AG09309 (cell line): ENCODE data around the gene ZYX.
"Not testable (repeated sequence)": the region's sequence is repeated elsewhere in the genome, so short reads cannot be mapped to it uniquely, and the experiment has no call there.

ENCODE experiments used
- DNase-seq: peaks from one replicate; pipeline ENCODE4 v3.0.0-alpha.2; 2010; ENCODE audit warnings: low read depth
- H3K4me3 ChIP-seq: 2 replicates; pipeline ENCODE4 v1.5.1; 2011; ENCODE audit warnings: mild to moderate bottlenecking, low read depth, low read length, moderate library complexity; ENCODE audit not compliant: control insufficient read depth
- TF ChIP-seq, protein P1 (sequence below): IDR thresholded peaks from 2 replicates; pipeline ENCODE4 v1.5.1; 2011; ENCODE audit warnings: mild to moderate bottlenecking, low read depth, low read length, inconsistent platforms; ENCODE audit not compliant: insufficient read depth, control insufficient read depth; ENCODE audit errors: missing control alignments

Gene ZYX

DNA sequence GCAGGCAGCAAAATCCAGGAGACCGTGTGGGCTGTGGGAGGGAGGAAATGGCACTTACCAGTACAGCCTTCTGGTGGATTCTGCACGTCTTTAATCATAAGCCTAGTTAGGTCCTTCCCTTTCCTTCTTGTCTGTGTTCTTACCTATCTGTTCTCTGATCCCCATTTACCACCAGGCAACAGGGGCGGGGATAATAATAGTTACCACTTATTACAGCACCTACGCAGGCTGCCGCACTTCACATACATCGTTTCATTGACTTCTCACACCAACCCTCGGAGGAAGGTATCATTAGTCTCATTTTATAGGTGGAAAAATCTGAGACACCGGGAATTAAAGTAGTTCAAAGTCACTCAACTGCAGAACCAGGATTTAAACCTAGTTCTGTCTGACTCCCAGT, 32.0 kb downstream of the ZYX start:
- TF ChIP-seq, protein P1, sequence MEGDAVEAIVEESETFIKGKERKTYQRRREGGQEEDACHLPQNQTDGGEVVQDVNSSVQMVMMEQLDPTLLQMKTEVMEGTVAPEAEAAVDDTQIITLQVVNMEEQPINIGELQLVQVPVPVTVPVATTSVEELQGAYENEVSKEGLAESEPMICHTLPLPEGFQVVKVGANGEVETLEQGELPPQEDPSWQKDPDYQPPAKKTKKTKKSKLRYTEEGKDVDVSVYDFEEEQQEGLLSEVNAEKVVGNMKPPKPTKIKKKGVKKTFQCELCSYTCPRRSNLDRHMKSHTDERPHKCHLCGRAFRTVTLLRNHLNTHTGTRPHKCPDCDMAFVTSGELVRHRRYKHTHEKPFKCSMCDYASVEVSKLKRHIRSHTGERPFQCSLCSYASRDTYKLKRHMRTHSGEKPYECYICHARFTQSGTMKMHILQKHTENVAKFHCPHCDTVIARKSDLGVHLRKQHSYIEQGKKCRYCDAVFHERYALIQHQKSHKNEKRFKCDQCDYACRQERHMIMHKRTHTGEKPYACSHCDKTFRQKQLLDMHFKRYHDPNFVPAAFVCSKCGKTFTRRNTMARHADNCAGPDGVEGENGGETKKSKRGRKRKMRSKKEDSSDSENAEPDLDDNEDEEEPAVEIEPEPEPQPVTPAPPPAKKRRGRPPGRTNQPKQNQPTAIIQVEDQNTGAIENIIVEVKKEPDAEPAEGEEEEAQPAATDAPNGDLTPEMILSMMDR = no peak
- DNase-seq = no peak

GRCh38 chr7:143415209-143415608, 34.1 kb downstream of the ZYX start:
- not testable (repeated sequence) for DNase-seq

More for the DNA sequence above, 32.0 kb downstream of the ZYX start:
- no peak overlapping the region for H3K4me3 ChIP-seq

DNA sequence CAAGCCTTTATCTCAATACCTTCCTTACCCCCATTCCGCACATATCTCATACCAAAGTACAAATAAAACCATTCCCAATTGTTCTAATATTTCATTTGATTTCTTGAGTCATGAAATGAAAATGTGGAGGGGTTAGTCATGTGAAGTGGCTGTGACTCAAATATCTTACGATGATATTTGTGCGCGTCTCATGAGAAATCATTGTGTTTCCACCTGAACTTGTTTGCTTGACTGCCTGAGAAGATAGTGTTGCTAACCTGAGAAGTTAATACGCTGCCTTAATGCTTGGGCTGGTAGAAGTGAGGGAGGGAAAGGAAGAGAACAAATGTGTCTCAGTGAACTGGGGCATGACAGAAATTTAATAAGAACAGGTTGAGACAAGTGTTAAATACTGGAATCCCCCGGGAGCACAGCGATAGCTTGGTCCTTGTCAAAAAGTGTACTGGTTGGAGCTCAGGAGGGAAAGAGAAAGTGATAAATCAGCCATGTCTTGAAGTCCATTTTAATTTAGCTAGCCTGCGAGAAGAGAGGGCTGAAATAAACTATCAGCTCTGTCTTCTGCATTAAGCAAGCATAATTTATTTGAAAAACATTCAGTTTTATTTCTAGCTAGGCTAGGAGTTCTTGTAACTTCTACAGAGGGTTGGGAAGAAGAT, 34.7 kb downstream of the ZYX start:
- TF ChIP-seq, protein P1 = no peak
- no peak overlapping the region for H3K4me3 ChIP-seq
- no peak for DNase-seq

More at GRCh38 chr7:143415209-143415608, 34.1 kb downstream of the ZYX start:
- H3K4me3 ChIP-seq = not testable (repeated sequence)

DNA sequence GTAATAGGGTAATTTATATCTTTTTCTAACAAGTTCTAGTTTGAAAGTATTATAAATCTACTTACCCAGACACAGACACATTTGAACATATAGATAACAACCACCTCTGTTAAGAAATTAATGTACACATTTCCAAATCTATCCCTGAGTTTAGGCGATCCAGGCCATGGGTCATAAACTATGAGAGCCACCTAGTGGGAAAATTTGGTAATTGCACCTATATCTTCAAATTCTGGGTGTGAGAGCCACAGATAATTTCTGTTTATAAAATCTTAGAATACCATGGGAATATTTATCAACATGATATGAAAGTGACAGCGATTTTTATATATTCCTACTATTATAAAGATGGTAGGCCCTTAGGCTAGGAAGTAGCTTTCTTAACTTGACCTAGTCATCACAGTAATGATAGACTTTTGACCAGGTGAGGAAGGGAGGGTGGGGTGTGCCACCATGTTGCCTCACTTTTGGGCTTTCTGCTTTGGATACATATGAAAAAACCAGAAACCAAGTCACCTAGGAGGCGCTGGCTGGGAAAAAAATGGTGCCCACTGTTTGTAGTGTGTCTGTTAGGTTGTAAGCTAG, 35.5 kb downstream of the ZYX start:
- H3K4me3 ChIP-seq = no peak overlapping the region
- TF ChIP-seq, protein P1 = peak; percentile 70
- no peak for DNase-seq

GRCh38 chr7:143417734-143418383, 36.7 kb downstream of the ZYX start:
- no peak for DNase-seq
- TF ChIP-seq, protein P1 = no peak
- no peak overlapping the region for H3K4me3 ChIP-seq

GRCh38 chr7:143418681-143419458, 37.7 kb downstream of the ZYX start:
- H3K4me3 ChIP-seq = no peak overlapping the region
- TF ChIP-seq, protein P1 = no peak
- no peak for DNase-seq
